PFSK-1 (cell line): ENCODE results near the gene VSTM4.

Experiments
- POLR2AphosphoS5 ChIP-seq: IDR thresholded peaks from 2 replicates; pipeline ENCODE4 v1.6.1; 2012; ENCODE audit warnings: low read depth, mild to moderate bottlenecking, control low read depth, low read length, moderate library complexity
- SIN3A ChIP-seq: IDR thresholded peaks from 2 replicates; pipeline ENCODE4 v1.6.1; 2012; ENCODE audit warnings: mild to moderate bottlenecking, low read length, moderate library complexity, borderline replicate concordance; ENCODE audit not compliant: insufficient read depth

DNA sequence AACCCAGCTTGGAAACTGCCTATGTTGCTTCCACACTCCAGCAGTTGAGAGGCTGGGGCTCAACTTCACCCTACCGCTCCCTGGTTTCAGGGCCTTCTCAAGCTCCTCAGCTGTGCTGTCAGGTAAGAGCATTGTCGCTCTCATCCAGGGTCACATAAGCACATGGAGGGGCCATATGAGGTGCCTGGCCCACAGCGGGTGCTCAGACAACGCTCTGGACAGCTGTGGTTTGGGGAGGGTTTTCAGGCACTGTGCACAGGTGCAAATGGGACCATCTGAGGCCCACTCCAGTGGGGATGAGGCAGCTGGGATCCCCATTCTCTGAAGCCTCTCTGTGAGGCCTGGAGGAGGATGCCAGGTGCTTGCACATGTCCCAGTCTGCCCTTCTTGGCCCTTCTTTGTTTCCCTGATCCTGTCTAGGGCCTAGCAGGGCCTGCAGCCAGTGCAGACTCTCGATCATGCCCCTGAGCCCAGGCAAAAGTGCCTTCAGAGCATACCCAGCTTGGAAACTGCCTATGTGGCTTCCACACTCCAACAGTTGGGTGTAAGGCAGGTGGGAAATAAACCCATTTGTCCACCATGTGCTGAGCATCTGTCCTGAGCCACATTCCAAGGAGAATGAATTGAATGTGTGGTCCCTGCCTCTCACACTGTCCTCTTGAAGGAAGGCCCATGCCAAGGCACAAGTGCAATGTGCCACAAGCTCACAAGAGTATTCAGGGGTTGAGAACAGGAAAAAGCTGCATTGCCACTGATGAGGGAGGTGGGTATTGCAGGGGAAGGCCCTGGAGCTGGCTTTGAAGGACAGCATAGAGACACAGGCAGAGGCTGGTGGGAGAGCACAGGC, 40.3 kb downstream of the VSTM4 start:
- TF ChIP-seq POLR2AphosphoS5 (no peak), SIN3A (no peak)
